ENCODE results near the gene TXNRD1. TPM values are rescaled to one million over a fixed set of nuclear protein-coding genes. Genes with fewer than 3 reads are reported as not detected.

TXNRD1 gene
- polyA plus RNA-seq, 6 donors from 2014 or later = 19.5 to 26.9 (median 22.9) TPM

DNA sequence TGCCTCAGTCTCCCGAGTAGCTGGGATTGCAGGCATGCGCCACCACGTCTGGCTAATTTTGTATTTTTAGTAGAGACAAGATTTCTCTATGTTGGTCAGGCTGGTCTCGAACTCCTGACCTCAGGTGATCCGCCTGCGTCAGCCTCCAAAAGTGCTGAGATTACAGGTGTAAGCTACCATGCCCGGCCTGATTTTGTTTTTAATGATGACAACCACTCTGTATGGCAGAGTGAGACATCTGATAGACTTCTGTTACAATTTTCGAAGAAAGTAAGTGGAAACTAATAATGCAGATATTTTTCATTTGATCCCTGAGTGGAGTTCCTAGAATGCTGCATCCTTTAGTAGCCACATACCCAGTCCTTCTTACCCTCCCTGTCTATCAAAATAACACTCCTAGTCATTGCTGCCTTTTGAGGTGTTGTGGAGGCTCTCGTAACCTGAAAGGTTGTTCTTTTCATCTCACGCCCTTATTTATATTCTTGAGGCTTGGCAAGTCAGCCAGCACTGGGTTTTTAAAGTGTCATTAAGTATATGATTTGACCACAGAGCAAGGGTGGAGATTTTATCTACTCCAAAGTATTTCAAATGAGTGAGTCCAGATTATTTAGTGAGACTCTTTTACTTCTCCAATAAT is 82.0 kb downstream of the TXNRD1 start:
- ATAC-seq (ENCODE audit: low read depth in 2 of 2) (no peak), DNase-seq (no peak)
- H3K4me1 Mint-ChIP-seq = peaks cover 12 to 23% (median 16%) of the 10 kb centered on the region in 3 donors
- H3K4me3 Mint-ChIP-seq = no peak overlapping the region
- no peak overlapping the region for H3K27ac Mint-ChIP-seq
- H3K36me3 Mint-ChIP-seq = peaks cover 0 to 10% of the 10 kb centered on the region in 2 donors
- no peaks in the 10 kb centered on the region for H3K27me3 Mint-ChIP-seq
- H3K9me3 Mint-ChIP-seq = no peaks in the 10 kb centered on the region

GRCh38 chr12:104299842-104300481 is 84.4 kb downstream of the TXNRD1 start:
- no peak overlapping the region for H3K4me3 Mint-ChIP-seq
- no peaks in the 10 kb centered on the region for H3K27me3 Mint-ChIP-seq
- H3K4me1 Mint-ChIP-seq = peaks cover 17 to 32% (median 30%) of the 10 kb centered on the region in 3 donors
- peak overlapping the region in 2 of 6 donors; percentile 37 to 44 for H3K27ac Mint-ChIP-seq
- ATAC-seq (ENCODE audit: low read depth in 2 of 2) (no peak), DNase-seq (no peak)
- no peaks in the 10 kb centered on the region for H3K9me3 Mint-ChIP-seq
- H3K36me3 Mint-ChIP-seq = peaks cover 0 to 10% of the 10 kb centered on the region in 2 donors

DNA sequence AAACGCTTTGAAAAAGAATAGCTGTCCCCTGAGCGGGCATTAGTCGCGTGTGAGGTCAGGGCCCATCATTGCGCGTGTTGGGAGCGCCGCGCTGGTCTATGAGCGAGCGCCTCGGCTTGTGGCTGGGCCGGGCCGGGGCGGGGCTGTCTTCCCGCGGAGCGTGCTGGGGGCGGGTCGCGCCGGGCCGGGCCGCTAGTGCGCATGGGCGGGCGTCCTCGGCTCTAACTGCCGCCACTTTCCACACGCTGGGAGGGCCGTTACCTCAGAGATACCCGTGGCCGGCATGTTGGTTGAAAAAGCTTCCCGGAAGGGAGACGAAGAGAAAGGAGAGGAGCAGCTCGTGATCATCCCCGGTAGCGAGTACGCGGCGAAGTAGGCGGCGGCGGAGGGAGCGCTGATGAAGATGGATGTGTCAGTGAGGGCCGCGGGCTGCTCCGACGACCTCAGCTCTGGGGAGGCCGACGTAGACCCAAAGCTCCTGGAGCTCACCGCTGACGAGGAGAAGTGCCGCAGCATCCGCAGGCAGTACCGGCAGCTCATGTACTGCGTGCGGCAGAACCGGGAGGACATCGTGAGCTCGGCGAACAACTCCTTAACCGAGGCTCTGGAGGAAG is 88.1 kb downstream of the TXNRD1 start, which contains the start of gene EID3:
TSS of gene EID3 (plus strand) at position 202 of the 614 bp plus-strand sequence. CDS start at position 398, 196 bp downstream.
- Mint-ChIP-seq H3K27ac (peak within 1 kb of the TSS; percentile 91 to 98 (median 96)), H3K4me3 (peak within 1 kb of the TSS; percentile 86 to 99 (median 96)), H3K36me3 (no peaks in the 10 kb centered on the region), H3K27me3 (no peaks in the 10 kb centered on the region), H3K4me1 (peaks cover 24 to 52% (median 26%) of the 10 kb centered on the region in 3 donors), H3K9me3 (no peaks in the 10 kb centered on the region)
- DNase-seq = peak; percentile 89
- ATAC-seq (ENCODE audit: low read depth in 2 of 2) = peak; percentile 96 to 97

DNA sequence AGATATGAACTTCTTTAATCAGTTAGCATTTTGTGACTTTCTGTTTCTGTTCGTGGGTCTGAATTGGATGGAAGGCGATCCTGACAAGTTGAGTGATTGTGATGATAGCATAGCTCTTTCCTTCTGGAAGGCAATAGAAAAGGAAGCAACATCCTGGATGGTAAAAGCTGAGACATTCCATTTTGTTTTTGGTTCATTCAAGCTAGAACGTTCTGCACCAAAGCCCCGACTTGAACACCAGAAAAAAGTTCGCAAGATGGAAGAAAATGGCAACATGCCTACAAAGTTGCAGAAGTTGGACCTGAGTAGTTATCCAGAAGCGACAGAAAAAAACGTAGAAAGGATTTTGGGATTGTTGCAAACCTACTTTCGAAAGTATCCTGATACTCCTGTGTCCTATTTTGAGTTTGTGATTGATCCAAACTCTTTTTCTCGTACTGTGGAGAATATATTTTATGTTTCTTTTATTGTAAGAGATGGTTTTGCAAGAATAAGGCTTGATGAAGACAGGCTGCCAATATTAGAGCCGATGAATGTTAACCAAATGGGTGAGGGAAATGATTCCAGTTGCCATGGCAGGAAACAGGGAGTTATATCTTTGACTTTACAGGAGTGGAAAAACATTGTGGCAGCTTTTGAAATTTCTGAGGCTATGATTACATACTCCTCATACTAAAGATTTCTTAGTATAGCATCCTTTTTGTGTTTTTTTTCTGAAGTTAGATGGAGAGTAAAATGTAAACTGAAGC is 88.9 kb downstream of the TXNRD1 start:
- peak overlapping the region; percentile 86 to 99 (median 96) for H3K4me3 Mint-ChIP-seq
- no peaks in the 10 kb centered on the region for H3K36me3 Mint-ChIP-seq

GRCh38 chr12:104305349-104305748 is 89.8 kb downstream of the TXNRD1 start:
- H3K36me3 Mint-ChIP-seq = no peaks in the 10 kb centered on the region

More for the DNA sequence above, 88.9 kb downstream of the TXNRD1 start:
- peaks cover 24 to 52% (median 25%) of the 10 kb centered on the region in 3 donors for H3K4me1 Mint-ChIP-seq
- no peak for ATAC-seq (ENCODE audit: low read depth in 2 of 2)
- DNase-seq = no peak
- H3K27me3 Mint-ChIP-seq = no peaks in the 10 kb centered on the region
- H3K9me3 Mint-ChIP-seq = no peaks in the 10 kb centered on the region
- H3K27ac Mint-ChIP-seq = peak overlapping the region in 5 of 6 donors; percentile 59 to 98 (median 96)

GRCh38 chr12:104306376-104306775 is 90.8 kb downstream of the TXNRD1 start:
- DNase-seq (no peak), ATAC-seq (ENCODE audit: low read depth in 2 of 2) (no peak)
- Mint-ChIP-seq H3K9me3 (no peaks in the 10 kb centered on the region), H3K27me3 (no peaks in the 10 kb centered on the region), H3K27ac (no peak overlapping the region), H3K4me3 (peak overlapping the region in 1 of 8 donors; percentile 91), H3K4me1 (peaks cover 28 to 52% (median 28%) of the 10 kb centered on the region in 3 donors), H3K36me3 (peaks cover 0 to 3% of the 10 kb centered on the region in 2 donors)

More at GRCh38 chr12:104305349-104305748, 89.8 kb downstream of the TXNRD1 start:
- Mint-ChIP-seq H3K4me1 (peaks cover 28 to 52% (median 28%) of the 10 kb centered on the region in 3 donors), H3K27me3 (no peaks in the 10 kb centered on the region), H3K4me3 (peak overlapping the region in 5 of 8 donors; percentile 24 to 98 (median 86)), H3K27ac (peak overlapping the region in 2 of 6 donors; percentile 14 to 39), H3K9me3 (no peaks in the 10 kb centered on the region)
- ATAC-seq (ENCODE audit: low read depth in 2 of 2) = no peak
- no peak for DNase-seq

- no peaks in the 10 kb centered on the region for H3K9me3 Mint-ChIP-seq
- peaks cover 26 to 52% (median 28%) of the 10 kb centered on the region in 3 donors for H3K4me1 Mint-ChIP-seq
- no peaks in the 10 kb centered on the region for H3K27me3 Mint-ChIP-seq
- DNase-seq = no peak
- H3K4me3 Mint-ChIP-seq = no peak overlapping the region
- peak overlapping the region in 1 of 6 donors; percentile 16 for H3K27ac Mint-ChIP-seq
- H3K36me3 Mint-ChIP-seq = peaks cover 0 to 4% of the 10 kb centered on the region in 2 donors
- no peak for ATAC-seq (ENCODE audit: low read depth in 2 of 2)
Measured at GRCh38 chr12:104306943-104307654, 91.5 kb downstream of the TXNRD1 start.

DNA sequence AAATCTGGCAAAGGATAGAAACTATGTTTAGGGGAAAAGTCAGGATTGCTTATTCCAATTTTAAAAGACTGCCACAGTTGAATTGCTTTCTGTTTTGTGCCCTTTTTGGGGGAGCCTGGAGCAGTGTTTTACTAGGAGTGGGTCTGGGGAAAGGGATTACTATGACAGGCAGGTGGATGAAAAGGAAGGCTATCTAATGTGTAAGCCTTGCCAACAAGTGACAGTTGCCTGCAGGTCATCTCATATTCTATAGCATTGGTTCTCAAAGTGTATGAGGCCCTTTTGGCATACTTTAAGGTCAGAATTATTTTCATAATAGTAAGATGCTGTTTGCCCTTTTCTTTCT is 92.0 kb downstream of the TXNRD1 start:
- H3K27me3 Mint-ChIP-seq = no peaks in the 10 kb centered on the region
- H3K4me3 Mint-ChIP-seq = no peak overlapping the region
- H3K27ac Mint-ChIP-seq = peak overlapping the region in 1 of 6 donors; percentile 16
- H3K9me3 Mint-ChIP-seq = no peaks in the 10 kb centered on the region
- no peak for ATAC-seq (ENCODE audit: low read depth in 2 of 2)
- no peak for DNase-seq
- peaks cover 0 to 4% of the 10 kb centered on the region in 2 donors for H3K36me3 Mint-ChIP-seq
- peaks cover 25 to 52% (median 28%) of the 10 kb centered on the region in 3 donors for H3K4me1 Mint-ChIP-seq

DNA sequence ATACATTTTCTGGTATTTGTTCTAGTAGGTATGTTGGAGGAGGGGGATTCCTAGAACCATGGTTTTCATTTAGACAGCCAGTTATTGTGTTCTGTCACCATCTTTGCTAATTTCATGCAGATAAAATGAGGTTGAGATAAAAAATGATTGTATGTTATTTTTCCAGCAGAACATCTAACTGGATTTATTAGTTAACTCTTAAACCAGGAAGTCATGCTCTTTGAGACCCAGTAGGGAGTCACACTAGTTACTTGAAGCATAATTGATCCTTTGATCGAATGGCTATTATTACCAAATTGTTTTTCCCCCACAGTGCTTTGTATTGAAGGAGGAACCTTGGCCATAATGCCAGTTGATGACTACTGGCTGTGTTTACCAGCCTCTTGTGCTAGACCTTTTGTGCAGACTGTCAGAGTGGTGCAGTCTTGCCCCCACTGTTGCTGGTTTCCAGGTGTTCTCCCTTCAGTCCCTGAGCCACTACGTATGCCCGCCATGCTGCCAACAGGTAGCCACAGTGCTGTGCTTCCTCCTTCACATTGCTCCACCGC is 93.9 kb downstream of the TXNRD1 start:
- DNase-seq (no peak), ATAC-seq (ENCODE audit: low read depth in 2 of 2) (no peak)
- Mint-ChIP-seq H3K9me3 (no peaks in the 10 kb centered on the region), H3K27ac (peak overlapping the region in 1 of 6 donors; percentile 41), H3K27me3 (no peaks in the 10 kb centered on the region), H3K4me1 (peaks cover 7 to 36% (median 20%) of the 10 kb centered on the region in 3 donors), H3K36me3 (peaks cover 9% of the 10 kb centered on the region in 2 donors), H3K4me3 (no peak overlapping the region)

DNA sequence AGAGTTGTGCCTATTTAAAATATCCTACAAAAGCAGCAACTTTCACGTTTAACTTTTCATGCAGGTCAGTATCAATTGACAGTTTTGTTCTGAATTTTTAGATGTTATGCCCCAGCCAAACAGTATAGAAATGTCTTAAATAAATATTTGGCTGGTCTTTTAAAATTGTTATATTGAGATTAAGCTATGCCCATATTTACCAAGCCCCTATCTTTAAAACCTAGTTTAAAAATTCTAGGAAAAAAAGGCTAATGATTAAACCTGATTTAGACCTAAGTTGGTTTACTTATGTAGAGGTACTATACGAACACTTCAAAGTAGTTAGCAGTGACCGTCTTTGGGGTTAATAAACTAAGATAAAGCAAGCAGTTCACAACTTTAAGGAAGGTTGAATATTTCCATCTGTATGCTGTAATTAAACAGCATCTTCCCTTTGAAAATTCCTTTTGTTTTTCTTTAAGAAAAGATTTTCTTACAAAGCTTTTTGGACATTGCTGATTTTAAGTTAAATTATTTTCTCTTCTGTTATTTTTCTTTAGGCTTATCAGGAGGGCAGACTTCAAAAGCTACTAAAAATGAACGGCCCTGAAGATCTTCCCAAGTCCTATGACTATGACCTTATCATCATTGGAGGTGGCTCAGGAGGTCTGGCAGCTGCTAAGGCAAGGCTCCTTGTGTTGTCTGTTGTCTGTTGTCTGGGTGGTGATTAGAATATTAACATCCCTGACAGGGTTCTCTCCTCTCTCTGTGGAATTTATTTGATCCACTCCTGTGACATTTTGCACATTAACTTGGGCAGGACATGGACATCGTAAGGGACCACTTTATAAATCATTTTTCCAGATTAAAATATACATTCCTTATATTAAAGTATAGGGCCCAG is 95.4 kb downstream of the TXNRD1 start:
- H3K4me1 Mint-ChIP-seq = peaks cover 3 to 21% (median 11%) of the 10 kb centered on the region in 3 donors
- H3K36me3 Mint-ChIP-seq = peaks cover 19 to 20% of the 10 kb centered on the region in 2 donors
- ATAC-seq (ENCODE audit: low read depth in 2 of 2) (no peak), DNase-seq (no peak)
- H3K4me3 Mint-ChIP-seq = no peak overlapping the region
- no peak overlapping the region for H3K27ac Mint-ChIP-seq
- no peaks in the 10 kb centered on the region for H3K27me3 Mint-ChIP-seq
- no peaks in the 10 kb centered on the region for H3K9me3 Mint-ChIP-seq

- Mint-ChIP-seq H3K4me3 (no peak overlapping the region), H3K27me3 (no peaks in the 10 kb centered on the region), H3K36me3 (peaks cover 19 to 20% of the 10 kb centered on the region in 2 donors), H3K27ac (no peak overlapping the region), H3K4me1 (peaks cover 3 to 9% (median 8%) of the 10 kb centered on the region in 3 donors), H3K9me3 (no peaks in the 10 kb centered on the region)
- ATAC-seq (ENCODE audit: low read depth in 2 of 2) (no peak), DNase-seq (no peak)
Measured at GRCh38 chr12:104312202-104312601, 96.6 kb downstream of the TXNRD1 start.

GRCh38 chr12:104312654-104313053 is 97.1 kb downstream of the TXNRD1 start:
- no peak for DNase-seq
- Mint-ChIP-seq H3K4me3 (no peak overlapping the region), H3K36me3 (peaks cover 19 to 20% of the 10 kb centered on the region in 2 donors), H3K9me3 (no peaks in the 10 kb centered on the region), H3K27ac (no peak overlapping the region), H3K27me3 (no peaks in the 10 kb centered on the region), H3K4me1 (peaks cover 3 to 4% (median 4%) of the 10 kb centered on the region in 3 donors)
- no peak for ATAC-seq (ENCODE audit: low read depth in 2 of 2)
